Measurements from ENCODE around the gene RPTOR.

RPTOR gene

DNA sequence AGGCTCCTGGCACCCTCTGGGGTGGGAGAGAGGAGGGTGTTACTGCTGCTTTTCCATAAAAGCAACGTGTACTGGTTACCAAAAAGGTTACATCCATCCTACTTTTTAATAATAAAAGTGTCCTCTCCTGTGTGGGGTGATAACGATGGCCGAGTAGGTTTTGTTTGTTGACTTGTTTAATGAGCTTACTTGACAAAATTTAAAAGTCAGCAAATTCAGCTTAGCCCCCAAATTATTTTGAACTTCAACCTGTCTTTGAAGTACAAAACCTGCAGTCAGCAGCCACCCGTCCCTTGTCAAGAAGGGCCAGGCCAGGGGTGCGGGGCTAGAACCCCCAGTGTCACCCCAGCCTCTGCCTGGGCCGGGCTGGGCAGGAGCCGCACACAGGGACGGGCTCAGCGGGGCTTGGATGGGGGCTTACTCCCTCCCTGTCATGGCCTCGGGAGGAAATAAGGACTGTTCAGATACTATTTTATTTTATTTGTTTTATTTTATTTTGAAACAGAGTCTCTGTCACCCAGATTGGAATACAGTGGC, 343.1 kb downstream of the RPTOR start:
- TF ChIP-seq, protein P1, sequence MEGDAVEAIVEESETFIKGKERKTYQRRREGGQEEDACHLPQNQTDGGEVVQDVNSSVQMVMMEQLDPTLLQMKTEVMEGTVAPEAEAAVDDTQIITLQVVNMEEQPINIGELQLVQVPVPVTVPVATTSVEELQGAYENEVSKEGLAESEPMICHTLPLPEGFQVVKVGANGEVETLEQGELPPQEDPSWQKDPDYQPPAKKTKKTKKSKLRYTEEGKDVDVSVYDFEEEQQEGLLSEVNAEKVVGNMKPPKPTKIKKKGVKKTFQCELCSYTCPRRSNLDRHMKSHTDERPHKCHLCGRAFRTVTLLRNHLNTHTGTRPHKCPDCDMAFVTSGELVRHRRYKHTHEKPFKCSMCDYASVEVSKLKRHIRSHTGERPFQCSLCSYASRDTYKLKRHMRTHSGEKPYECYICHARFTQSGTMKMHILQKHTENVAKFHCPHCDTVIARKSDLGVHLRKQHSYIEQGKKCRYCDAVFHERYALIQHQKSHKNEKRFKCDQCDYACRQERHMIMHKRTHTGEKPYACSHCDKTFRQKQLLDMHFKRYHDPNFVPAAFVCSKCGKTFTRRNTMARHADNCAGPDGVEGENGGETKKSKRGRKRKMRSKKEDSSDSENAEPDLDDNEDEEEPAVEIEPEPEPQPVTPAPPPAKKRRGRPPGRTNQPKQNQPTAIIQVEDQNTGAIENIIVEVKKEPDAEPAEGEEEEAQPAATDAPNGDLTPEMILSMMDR (IDR thresholded peaks at IDR 0.05; ENCODE audit: borderline replicate concordance, control extremely low read depth, extremely low read depth, insufficient read depth, missing control alignments): no peak
- no peak for DNase-seq (ENCODE audit: low spot score)
- in situ Hi-C loops (cut with MboI; ENCODE audit: low sequenced_read_pairs, unreplicated experiment): no loop called here

DNA sequence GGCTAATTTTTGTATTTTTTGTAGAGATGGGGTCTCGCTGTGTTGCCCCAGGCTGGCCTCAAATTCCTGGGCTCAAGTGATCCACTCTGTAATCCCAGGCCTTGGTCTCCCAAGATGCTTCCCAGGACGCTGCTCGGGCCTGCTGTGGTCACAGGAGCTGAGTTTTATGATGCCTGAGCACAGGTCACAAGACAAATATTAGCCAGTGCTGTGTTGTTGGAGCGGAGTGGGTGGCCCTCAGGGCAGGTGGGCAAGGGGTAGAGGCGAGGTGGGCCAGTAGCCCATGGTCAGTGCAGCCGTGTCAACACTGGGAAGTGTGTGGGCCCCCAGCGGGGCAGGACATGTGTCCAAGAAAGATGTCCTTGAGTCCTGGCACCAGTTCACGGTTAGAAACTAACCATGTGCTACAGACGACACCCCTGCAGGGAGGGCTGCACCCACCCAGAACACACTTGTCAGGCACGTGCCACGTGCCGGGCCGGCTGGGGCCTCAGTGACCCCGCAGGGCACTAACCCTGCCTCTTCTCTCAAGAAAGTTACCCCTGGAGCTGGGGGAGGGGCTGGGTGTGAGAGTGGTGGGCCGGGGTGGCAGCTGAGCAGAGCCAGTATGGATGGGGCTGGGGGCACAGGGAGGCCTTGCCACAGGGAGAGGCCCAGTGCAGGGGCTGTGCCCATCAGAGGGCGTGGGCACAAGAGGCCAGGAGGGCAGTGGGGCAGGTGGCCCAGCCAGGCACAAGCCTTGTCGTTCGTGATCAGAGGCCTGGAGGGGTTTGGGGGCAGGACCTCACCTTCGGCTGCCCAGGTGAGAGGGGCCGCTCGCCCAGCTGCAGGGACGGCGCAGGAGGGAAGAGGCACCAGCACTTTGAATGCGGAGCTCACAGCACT, 343.9 kb downstream of the RPTOR start:
- DNase-seq (ENCODE audit: low spot score): no peak
- in situ Hi-C loops (cut with MboI; ENCODE audit: low sequenced_read_pairs, unreplicated experiment): no loop called here
- TF ChIP-seq, protein P1 (IDR thresholded peaks at IDR 0.05; ENCODE audit: borderline replicate concordance, control extremely low read depth, extremely low read depth, insufficient read depth, missing control alignments): no peak

DNA sequence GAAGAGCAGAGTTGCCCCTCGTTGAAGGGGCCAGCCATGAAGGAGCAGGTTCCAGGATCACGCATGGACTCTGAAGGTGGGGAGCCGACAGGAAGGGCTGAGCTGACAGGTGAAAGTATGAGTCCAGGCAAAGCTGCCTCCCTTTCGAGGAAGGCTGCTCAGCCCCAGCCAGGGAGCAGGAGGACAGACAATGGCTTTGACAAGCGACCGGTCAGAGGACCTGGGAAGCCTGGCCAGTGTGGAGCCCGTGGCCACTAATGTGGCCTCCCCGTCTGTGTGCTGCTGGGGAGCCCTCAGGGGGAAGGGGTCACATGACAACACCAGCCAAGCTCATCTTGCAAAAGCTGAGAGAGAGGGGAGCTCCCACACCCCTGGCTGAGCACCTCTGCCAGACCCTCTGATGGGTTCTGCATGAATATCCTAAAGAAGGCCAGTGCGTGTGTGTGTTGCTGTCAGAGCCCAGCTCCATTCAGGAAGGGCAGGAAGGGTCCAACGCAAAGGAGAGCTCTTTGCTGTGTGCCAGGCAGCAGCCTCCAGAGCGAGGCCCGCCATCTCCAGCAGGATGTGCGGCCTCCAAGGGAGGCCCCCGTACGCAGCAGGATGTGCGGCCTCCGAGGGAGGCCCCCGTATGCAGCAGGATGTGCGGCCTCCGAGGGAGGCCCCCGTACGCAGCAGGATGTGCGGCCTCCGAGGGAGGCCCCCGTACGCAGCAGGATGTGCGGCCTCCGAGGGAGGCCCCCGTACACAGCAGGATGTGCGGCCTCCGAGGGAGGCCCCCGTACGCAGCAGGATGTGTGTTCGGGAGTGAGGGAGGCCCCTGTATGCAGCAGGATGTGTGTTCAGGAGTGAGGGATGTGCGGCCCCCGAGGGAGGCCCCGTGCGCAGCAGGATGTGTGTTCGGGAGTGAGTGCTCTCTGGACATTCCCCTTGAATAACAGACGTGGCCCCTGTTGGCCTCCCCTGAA, 344.9 kb downstream of the RPTOR start:
- in situ Hi-C loops (cut with MboI; ENCODE audit: low sequenced_read_pairs, unreplicated experiment): no loop called here
- TF ChIP-seq, protein P1 (IDR thresholded peaks at IDR 0.05; ENCODE audit: borderline replicate concordance, control extremely low read depth, extremely low read depth, insufficient read depth, missing control alignments): no peak
- no peak for DNase-seq (ENCODE audit: low spot score)

DNA sequence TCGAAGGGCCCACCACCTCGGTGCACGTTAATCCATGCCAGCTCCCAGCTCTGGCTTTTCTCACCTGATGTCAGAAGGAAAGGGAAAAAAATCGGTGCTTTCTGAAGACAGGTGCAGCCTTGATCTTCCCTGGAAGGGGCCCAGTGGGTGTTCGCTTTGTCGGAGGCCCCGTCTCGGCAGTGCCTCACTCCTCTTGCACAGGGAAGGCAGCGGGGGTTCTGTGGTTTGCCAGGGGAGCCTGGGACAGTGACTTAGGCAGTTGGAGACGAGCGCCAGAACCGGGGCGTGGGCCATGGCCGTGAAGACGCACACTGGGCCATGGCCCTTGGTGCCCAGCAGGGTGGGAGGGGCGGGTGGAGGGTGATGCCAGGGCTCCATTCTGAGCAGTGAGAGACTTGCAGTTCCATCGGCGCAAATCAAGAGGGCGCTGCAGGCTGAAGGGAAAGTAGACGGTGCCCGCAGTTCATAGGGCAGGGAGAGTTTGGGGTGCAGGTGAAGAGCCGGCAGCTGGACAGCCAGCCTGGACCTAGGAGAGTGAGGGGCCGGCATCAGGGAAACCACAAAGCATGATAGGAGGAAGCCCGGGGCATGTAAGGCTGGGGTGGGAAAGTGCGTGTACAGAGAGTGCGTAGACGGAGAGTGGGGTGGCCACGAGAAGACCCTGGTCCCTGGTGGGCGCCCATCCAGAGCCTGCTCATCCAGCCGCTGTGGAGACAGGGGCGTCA, 345.7 kb downstream of the RPTOR start:
- in situ Hi-C loops (cut with MboI; ENCODE audit: low sequenced_read_pairs, unreplicated experiment): no loop called here
- TF ChIP-seq, protein P1 (IDR thresholded peaks at IDR 0.05; ENCODE audit: borderline replicate concordance, control extremely low read depth, extremely low read depth, insufficient read depth, missing control alignments): no peak
- no peak for DNase-seq (ENCODE audit: low spot score)

DNA sequence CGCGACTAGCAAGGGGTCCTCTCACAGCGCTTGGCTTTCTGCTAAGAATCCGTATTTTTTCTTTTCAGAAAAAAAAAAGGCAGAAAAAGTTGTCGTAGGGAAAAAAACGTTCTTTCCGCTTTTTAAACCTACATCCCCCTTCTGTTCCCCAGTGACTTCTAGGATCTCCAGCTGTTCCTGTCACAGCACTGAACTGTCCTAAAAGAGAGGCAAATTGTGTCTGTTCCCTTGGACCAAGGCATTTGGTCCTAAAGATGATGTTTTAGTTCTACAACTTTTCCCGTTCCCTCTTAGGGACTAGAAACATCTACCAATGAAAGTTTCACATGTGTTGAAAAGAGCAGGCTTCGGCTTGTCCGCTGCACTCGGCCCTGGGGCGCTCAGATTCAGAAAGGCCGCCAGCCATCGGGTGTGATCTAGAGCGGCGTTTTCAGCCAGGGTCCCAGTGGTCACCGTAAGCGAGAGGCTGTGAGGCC, 346.3 kb downstream of the RPTOR start:
- TF ChIP-seq, protein P1 (IDR thresholded peaks at IDR 0.05; ENCODE audit: borderline replicate concordance, control extremely low read depth, extremely low read depth, insufficient read depth, missing control alignments): no peak
- DNase-seq (ENCODE audit: low spot score): no peak
- in situ Hi-C loops (cut with MboI; ENCODE audit: low sequenced_read_pairs, unreplicated experiment): no loop called here

All from GM13976 (cell line).